Measurements from ENCODE around the gene HAUS2. TPM values are rescaled to one million over a fixed set of nuclear protein-coding genes. Genes with fewer than 3 reads are reported as not detected.
"Not testable (repeated sequence)": the region's sequence is repeated elsewhere in the genome, so short reads cannot be mapped to it uniquely, and the experiment has no call there.

HAUS2 gene
- total RNA-seq, 1 experiment from 2014 or later = 62.4 TPM

GRCh38 chr15:42575188-42576039, 26.8 kb downstream of the HAUS2 start, which contains the start of gene STARD9:
Gene STARD9 (plus strand): TSS chr15:42575606. CDS start chr15:42575716, 110 bp downstream.
- DNase-seq (ENCODE audit: low read depth) = peak; percentile 97

DNA sequence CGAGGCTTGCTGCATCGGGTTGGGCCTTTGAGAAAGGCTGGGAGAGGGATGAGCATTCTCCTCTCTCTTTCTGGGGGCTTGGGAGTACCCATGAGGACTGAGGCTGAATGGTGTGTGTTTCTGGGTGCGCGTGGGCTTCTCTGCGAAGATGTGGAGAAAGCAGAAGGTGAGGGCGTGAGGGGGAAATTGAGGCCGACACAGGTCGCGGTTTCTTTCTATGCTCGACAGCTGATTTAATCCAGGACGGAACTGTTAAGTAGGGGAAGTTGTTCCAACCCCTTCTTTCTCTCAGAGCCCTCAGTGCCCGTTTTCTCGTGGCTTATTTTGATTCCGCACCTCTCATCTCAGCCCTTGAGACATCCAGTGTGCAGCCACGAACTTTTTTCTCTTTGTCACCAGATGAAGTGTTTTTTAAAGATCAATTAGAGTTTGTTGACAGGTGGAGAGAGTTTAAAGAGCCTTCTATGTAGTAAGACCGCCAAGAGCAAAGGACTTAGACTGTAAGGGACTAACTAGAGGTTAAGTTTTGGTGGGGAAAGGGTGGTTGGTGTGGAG, 27.5 kb downstream of the HAUS2 start:
- no peak for DNase-seq (ENCODE audit: low read depth)

DNA sequence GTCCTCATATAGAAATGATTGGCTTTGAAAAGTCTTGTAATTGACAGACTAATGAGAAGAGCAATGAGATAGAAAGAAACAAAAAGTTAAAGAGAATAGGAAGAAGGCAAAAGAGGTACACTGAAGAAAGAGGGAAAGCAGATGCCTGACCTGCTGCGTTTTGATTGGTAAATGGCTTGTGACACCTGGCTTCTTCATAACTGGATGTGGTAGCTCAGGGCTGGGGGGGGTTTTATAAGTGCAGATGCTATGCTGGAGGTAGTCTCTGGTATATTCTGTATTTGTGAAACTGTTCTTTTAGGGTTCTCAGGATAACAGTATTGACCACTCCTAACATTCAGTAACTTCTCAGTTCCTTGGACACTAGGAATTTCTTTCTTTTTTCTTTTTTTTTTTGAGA, 28.1 kb downstream of the HAUS2 start:
- DNase-seq (ENCODE audit: low read depth) = no peak

DNA sequence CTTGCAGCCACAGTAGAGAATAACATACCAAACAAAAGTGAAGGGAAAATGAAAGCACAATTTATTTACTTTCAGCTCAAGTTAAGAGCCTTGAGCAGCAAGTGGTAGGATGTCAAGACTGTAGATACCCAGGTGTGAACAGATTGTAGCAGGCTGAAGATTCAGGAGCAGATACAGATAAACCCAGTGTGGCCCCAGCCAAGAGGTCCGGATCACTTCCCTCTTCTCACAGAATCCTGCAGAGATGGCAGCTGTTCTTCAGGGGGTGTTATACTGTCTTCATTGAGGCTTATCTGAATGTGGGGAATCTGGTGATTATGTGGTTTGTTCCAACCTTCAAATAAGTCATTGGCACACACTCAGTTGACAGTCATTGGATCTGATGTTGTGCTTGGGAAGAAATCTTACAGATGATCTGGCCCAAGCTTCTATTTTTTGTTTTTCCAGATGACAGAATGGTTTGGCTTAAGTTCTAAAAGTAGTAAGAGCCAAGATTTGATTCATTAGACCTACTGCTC, 28.9 kb downstream of the HAUS2 start:
- DNase-seq (ENCODE audit: low read depth) = peak; percentile 59

GRCh38 chr15:42578984-42579537, 30.4 kb downstream of the HAUS2 start:
- DNase-seq (ENCODE audit: low read depth) = no peak

DNA sequence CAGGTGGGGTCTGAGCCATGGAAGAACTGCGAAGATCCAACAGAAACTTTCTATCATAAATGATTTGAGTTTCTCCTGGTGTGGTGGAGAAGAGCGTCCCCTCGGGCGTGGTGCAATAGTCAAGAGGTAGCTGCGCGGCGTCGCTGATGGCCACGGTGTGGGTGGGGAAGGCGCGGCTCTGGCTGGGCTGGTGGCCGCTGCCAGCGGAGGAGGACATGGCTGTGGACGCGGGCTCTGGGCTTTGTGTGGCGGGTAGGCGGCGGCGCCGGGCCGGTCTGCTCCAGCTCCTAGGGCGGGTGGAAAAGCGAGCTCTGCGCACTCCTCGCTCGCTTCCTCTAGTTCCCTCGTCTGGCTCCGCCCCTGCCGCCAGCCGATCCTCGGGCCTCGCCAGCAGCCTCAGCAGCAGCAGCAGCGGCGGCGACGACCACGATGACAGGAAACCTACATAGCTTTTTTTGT, 32.7 kb downstream of the HAUS2 start:
- peak; percentile 71 for DNase-seq (ENCODE audit: low read depth)

GRCh38 chr15:42582569-42583375, 34.1 kb downstream of the HAUS2 start:
- no peak for DNase-seq (ENCODE audit: low read depth)

DNA sequence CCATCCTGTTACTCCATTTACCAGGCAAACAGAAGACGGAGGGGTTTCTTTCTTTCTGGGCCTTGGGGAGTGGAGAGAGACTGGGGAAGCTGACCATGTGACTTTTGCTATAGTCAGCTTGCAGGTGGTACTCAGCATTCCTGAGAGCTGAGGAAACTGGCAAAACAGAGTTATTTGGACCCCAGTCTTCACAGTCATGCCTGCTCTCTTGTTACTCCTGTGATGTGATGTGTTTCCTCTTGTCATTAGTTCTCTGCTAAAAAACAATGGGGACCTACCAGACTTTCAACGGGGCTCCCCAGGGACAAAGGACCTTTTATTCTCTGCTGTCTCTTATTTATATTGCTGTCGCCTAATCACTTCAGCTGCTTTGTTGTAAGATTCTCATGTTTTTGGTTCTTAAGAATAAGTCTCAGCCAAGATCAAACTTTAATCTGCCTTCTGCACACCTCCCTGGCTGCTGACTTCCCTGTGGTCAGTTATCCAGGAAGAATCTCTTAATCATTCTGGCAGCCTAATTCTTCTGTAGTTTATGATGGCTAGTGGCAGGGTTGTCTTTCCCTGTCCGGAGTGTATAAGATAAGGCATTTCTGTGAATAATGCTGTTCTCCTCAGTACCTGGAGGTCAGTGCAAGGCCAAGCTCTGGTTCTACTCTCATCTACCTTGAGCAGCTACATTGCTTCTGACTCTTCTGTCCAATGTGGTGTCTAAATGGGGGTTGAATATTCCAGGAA, 35.6 kb downstream of the HAUS2 start:
- DNase-seq (ENCODE audit: low read depth) = peak; percentile 64

DNA sequence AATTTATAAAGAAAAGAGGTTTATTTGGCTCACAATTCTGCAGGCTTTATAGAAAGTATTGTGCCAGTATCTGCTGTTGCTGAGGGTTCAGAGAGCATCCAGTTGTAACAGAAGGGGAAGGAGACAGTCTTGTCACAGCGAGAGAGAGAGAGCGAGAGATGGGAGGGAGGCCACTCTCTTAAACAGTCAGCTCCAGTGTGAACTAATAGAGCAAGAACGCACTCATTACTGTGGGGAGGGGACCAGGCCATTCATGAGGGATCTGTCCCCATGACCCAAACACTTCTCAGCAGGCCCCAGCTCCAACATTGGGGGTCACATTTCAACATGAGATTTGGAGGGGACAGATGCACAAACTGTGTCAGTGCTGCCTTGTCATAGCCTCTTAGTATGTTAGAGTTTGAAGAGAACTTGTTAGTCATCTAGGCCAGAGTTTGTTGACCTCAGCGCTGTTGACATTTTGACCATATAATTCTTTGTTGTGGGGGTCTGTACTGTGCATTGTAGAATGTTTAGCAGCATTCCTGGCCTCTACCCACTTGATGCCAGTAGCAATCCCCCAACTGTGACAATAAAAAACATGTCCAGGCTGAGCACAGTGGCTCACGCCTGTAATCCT, 42.1 kb downstream of the HAUS2 start:
- no peak for DNase-seq (ENCODE audit: low read depth)

- peak; percentile 61 for DNase-seq (ENCODE audit: low read depth)
Observed at GRCh38 chr15:42591238-42591934, 42.7 kb downstream of the HAUS2 start.

DNA sequence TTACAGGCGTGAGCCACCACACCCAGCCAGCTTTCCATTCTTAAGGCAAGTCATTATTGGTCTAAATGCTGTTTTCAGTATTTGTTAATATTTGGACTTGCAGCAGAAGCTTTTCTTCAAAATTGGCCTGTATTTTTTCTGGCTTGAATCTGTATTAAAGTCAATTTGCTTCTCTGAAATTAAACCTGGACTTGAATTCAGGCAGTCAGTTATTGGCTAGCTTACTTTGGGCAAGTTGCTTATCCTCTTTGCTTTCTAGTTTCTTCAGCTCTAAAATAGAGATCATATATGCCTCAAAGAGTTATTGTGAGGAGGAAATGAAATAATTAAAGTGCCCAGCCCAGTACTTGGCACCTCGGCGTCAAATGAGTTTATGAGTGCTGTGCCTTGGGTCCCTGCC, 44.1 kb downstream of the HAUS2 start:
- DNase-seq (ENCODE audit: low read depth) = no peak

- DNase-seq (ENCODE audit: low read depth) = no peak
Observed at GRCh38 chr15:42593143-42593542, 44.5 kb downstream of the HAUS2 start.

- no peak for DNase-seq (ENCODE audit: low read depth)
Observed at GRCh38 chr15:42594095-42594494, 45.5 kb downstream of the HAUS2 start.

DNA sequence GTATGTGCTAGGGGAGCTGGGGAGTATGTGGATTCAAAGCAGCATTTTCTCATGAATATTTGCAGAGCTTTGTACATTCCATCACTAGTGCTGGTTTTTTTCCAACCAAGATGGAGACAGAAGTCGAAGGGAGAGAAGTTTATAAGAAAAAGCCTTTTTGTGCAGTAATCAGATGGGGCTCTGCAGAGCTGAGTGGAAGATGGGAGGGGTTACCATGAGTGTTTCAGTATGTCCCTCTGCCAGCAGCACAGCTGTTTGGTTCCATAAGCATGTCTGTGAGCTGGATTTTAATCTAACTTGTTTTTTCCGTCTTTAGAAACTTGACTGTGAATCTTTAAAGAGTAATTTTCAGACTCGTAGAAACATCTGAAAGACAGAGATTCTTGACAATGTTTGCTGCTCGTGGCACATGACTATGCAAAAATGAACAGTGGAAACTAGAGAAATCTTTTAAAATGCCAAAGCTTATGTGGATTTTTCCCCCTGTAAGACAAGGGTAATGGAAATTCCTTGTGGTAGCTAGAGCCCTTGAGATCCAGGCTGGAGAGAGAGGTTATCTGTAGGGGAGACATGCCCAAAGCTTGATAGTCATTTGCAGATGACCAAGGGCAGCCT, 47.1 kb downstream of the HAUS2 start:
- DNase-seq (ENCODE audit: low read depth) = no peak

- DNase-seq (ENCODE audit: low read depth) = not testable (repeated sequence)
Observed at GRCh38 chr15:42601316-42601715, 52.7 kb downstream of the HAUS2 start.

GRCh38 chr15:42602501-42602900, 53.9 kb downstream of the HAUS2 start:
- no peak for DNase-seq (ENCODE audit: low read depth)

- no peak for DNase-seq (ENCODE audit: low read depth)
Observed at GRCh38 chr15:42603978-42604377, 55.3 kb downstream of the HAUS2 start.

GRCh38 chr15:42604894-42605744, 56.5 kb downstream of the HAUS2 start:
- DNase-seq (ENCODE audit: low read depth) = no peak

DNA sequence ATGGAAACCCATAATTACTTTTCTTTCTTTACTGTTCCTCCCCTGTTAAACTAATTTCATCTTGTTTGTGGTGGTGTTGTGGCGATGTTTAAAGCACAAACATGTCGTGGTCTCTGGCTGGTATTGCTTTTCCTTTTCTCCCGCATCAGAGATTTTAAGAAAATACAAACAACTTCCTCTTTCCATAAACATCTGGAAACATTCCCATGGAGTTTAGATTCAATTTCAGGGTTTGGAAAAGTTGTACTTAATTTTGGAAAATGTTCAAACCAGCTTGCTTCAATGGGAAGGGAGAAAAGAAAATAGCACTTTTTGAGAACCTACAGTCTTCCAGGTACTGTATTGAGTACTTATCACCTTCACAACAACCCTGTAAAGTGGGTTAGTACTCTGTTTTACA, 57.2 kb downstream of the HAUS2 start:
- no peak for DNase-seq (ENCODE audit: low read depth)

Data from M059J (cell line).